ENCODE results near the gene ERICH6B. TPM values are rescaled to one million over a fixed set of nuclear protein-coding genes. Genes with fewer than 3 reads are reported as not detected.
A peak's percentile ranks its signal among the peaks of the same experiment; 100 is the strongest.

ERICH6B gene
- total and polyA plus RNA-seq, 2 experiments from 2014 or later: 0.52 TPM; not detected in 1

- Histone ChIP-seq H3K9me2 (replicated peaks; ENCODE audit: insufficient read depth) (no peaks in the 10 kb centered on the region), H3K79me2 (no peaks in the 10 kb centered on the region), H3K4me1 (ENCODE audit: insufficient read depth) (peaks cover 8% of the 10 kb centered on the region), H4K20me1 (ENCODE audit: insufficient read depth, poor library complexity, severe bottlenecking) (no peaks in the 10 kb centered on the region), H3K27me3 (peaks cover 5% of the 10 kb centered on the region), H2AFZ (no peak overlapping the region), H3K36me3 (replicated peaks; ENCODE audit: insufficient read depth, low read depth) (no peaks in the 10 kb centered on the region), H3K4me2 (no peak overlapping the region), H3K9me3 (ENCODE audit: low read depth) (no peaks in the 10 kb centered on the region), H3K27ac (no peak overlapping the region), H3K4me3 (no peak overlapping the region)
- DNase-seq (ENCODE audit: low spot score): no peak
- 57% methylated on average over 4 of the region's 4 CpGs for WGBS (ENCODE audit: low lambda C conversion rate, missing lambda C conversion rate)
- no peak for TF ChIP-seq CTCF (IDR thresholded peaks at IDR 0.05; ENCODE audit: poor library complexity)
- TF ChIP-seq EZH2phosphoT487 (IDR thresholded peaks at IDR 0.05; ENCODE audit: low read depth, severe bottlenecking, unreplicated experiment): no peak
- no peak for TF ChIP-seq EZH2 (IDR thresholded peaks at IDR 0.05; ENCODE audit: borderline replicate concordance)
Observed at GRCh38 chr13:45626731-45627374, 11.3 kb upstream of the ERICH6B start.

GRCh38 chr13:45623516-45624090 is 8.1 kb upstream of the ERICH6B start:
- Histone ChIP-seq H3K9me2 (replicated peaks; ENCODE audit: insufficient read depth) (no peaks in the 10 kb centered on the region), H3K27me3 (peaks cover 21% of the 10 kb centered on the region), H3K4me3 (no peak overlapping the region), H3K4me2 (no peak overlapping the region), H3K4me1 (ENCODE audit: insufficient read depth) (peaks cover 8% of the 10 kb centered on the region), H3K9me3 (ENCODE audit: low read depth) (no peaks in the 10 kb centered on the region), H3K27ac (no peak overlapping the region), H3K79me2 (no peaks in the 10 kb centered on the region), H2AFZ (no peak overlapping the region), H3K36me3 (replicated peaks; ENCODE audit: insufficient read depth, low read depth) (no peaks in the 10 kb centered on the region), H4K20me1 (ENCODE audit: insufficient read depth, poor library complexity, severe bottlenecking) (no peaks in the 10 kb centered on the region)
- DNase-seq (ENCODE audit: low spot score): no peak
- WGBS (ENCODE audit: low lambda C conversion rate, missing lambda C conversion rate): 48% methylated on average over 5 of the region's 5 CpGs
- no peak for TF ChIP-seq EZH2phosphoT487 (IDR thresholded peaks at IDR 0.05; ENCODE audit: low read depth, severe bottlenecking, unreplicated experiment)
- TF ChIP-seq CTCF (IDR thresholded peaks at IDR 0.05; ENCODE audit: poor library complexity): peak; percentile 64

- no peak for TF ChIP-seq CTCF (IDR thresholded peaks at IDR 0.05; ENCODE audit: poor library complexity)
- no peak for TF ChIP-seq EZH2phosphoT487 (IDR thresholded peaks at IDR 0.05; ENCODE audit: low read depth, severe bottlenecking, unreplicated experiment)
- no peak for TF ChIP-seq EZH2 (IDR thresholded peaks at IDR 0.05; ENCODE audit: borderline replicate concordance)
Observed at GRCh38 chr13:45621950-45622349, 6.4 kb upstream of the ERICH6B start.

More at GRCh38 chr13:45621950-45622349, 6.4 kb upstream of the ERICH6B start:
- no peaks in the 10 kb centered on the region for H4K20me1 ChIP-seq (ENCODE audit: insufficient read depth, poor library complexity, severe bottlenecking)
- no peak for DNase-seq (ENCODE audit: low spot score)
- no peak overlapping the region for H3K4me3 ChIP-seq
- H3K4me1 ChIP-seq (ENCODE audit: insufficient read depth): peaks cover 4% of the 10 kb centered on the region
- no peaks in the 10 kb centered on the region for H3K9me2 ChIP-seq (replicated peaks; ENCODE audit: insufficient read depth)
- no peak overlapping the region for H3K4me2 ChIP-seq
- no peak overlapping the region for H2AFZ ChIP-seq
- H3K36me3 ChIP-seq (replicated peaks; ENCODE audit: insufficient read depth, low read depth): no peaks in the 10 kb centered on the region
- H3K27me3 ChIP-seq: peaks cover 21% of the 10 kb centered on the region
- WGBS (ENCODE audit: low lambda C conversion rate, missing lambda C conversion rate): 35% methylated on average over 6 of the region's 6 CpGs
- no peaks in the 10 kb centered on the region for H3K79me2 ChIP-seq
- H3K9me3 ChIP-seq (ENCODE audit: low read depth): no peaks in the 10 kb centered on the region
- H3K27ac ChIP-seq: no peak overlapping the region
